Measurements from ENCODE around the gene OLFML2A.

The OLFML2A gene

GRCh38 chr9:124852829-124853531 is 76.0 kb downstream of the OLFML2A start, which contains the start of gene WDR38:
Gene WDR38, plus strand, starts transcription at chr9:124853460. Its CDS starts 72 bp downstream, at chr9:124853532.
- Histone ChIP-seq H3K27me3 (ENCODE audit: insufficient read depth, low read length) (no peaks in the 10 kb centered on the region), H3K4me3 (ENCODE audit: low read length) (peak within 1 kb of the TSS; percentile 57), H3K9me3 (ENCODE audit: insufficient read depth, low read depth, low read length) (no peaks in the 10 kb centered on the region), H3K36me3 (ENCODE audit: insufficient read depth, low read depth, low read length) (peaks cover 14% of the 10 kb centered on the region), H3K9ac (ENCODE audit: low read depth, low read length) (no peak within 1 kb of the TSS; the same call in 1 of the 2 replicates), H3K4me1 (ENCODE audit: insufficient read depth, low read length) (no peaks in the 10 kb centered on the region; the same call in 1 of the 2 replicates), H3K27ac (ENCODE audit: low read length) (no peak within 1 kb of the TSS)

DNA sequence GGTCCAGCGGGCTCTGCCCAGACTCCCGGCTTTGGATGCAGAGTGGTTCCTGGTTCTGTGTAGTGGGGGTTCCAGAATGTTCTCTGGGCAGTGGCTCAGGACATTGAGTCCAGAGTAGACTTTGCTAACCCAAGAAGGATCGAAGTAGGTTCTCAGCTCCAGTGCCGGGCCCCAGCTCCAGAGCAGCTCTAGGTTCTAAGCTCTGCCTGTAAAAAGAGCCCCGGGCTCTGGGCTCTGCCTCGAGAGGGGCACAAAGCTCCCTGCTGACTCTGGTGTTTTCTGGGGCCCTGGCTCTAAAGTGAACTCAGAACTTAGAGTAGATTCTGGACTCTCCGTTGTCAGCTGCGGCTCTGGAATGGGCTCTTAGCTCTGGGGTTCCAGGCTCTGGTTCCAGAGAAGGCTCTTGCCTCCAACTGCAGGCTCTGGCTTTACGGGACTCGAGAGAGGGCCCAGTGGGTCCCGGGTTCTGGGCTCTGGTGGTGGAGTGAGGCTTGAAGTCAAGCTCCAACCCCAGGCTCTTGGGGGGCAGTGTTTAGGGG is 76.7 kb downstream of the OLFML2A start:
- H3K27me3 ChIP-seq (ENCODE audit: insufficient read depth, low read length) = no peaks in the 10 kb centered on the region
- H3K27ac ChIP-seq (ENCODE audit: low read length) = no peak overlapping the region
- no peaks in the 10 kb centered on the region; the same call in 1 of the 2 replicates for H3K4me1 ChIP-seq (ENCODE audit: insufficient read depth, low read length)
- no peak overlapping the region for H3K9ac ChIP-seq (ENCODE audit: low read depth, low read length)
- no peaks in the 10 kb centered on the region for H3K9me3 ChIP-seq (ENCODE audit: insufficient read depth, low read depth, low read length)
- peak overlapping the region; percentile 57; the same call in 1 of the 2 replicates for H3K4me3 ChIP-seq (ENCODE audit: low read length)
- H3K36me3 ChIP-seq (ENCODE audit: insufficient read depth, low read depth, low read length) = peaks cover 21% of the 10 kb centered on the region

GRCh38 chr9:124854161-124854560 is 77.2 kb downstream of the OLFML2A start:
- Histone ChIP-seq H3K27me3 (ENCODE audit: insufficient read depth, low read length) (no peaks in the 10 kb centered on the region), H3K9me3 (ENCODE audit: insufficient read depth, low read depth, low read length) (no peaks in the 10 kb centered on the region), H3K36me3 (ENCODE audit: insufficient read depth, low read depth, low read length) (peaks cover 26% of the 10 kb centered on the region), H3K4me1 (ENCODE audit: insufficient read depth, low read length) (no peaks in the 10 kb centered on the region; the same call in 1 of the 2 replicates), H3K9ac (ENCODE audit: low read depth, low read length) (no peak overlapping the region), H3K27ac (ENCODE audit: low read length) (no peak overlapping the region), H3K4me3 (ENCODE audit: low read length) (no peak overlapping the region)

DNA sequence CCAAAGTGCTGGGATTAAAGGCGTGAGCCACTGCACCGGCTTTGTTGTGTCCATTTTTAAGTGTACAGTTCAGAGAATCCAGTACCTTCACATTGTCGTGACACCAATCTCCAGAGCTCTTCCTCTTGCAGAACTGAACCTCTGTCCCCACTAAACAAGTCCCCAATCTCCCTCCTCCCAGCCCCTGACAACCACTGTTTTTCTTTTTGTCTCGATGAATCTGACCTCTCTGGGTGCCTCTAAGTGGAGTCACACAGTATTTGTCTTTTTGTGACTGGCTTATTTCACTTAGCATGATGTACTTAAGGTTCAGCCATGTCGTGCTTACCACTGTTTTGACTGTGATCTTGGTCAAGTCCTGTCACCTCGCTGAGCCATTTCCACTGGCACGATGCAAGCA is 77.9 kb downstream of the OLFML2A start:
- no peaks in the 10 kb centered on the region for H3K9me3 ChIP-seq (ENCODE audit: insufficient read depth, low read depth, low read length)
- no peak overlapping the region for H3K27ac ChIP-seq (ENCODE audit: low read length)
- H3K36me3 ChIP-seq (ENCODE audit: insufficient read depth, low read depth, low read length) = peaks cover 32% of the 10 kb centered on the region
- no peaks in the 10 kb centered on the region; the same call in 1 of the 2 replicates for H3K4me1 ChIP-seq (ENCODE audit: insufficient read depth, low read length)
- H3K4me3 ChIP-seq (ENCODE audit: low read length) = no peak overlapping the region
- no peak overlapping the region for H3K9ac ChIP-seq (ENCODE audit: low read depth, low read length)
- no peaks in the 10 kb centered on the region for H3K27me3 ChIP-seq (ENCODE audit: insufficient read depth, low read length)

GRCh38 chr9:124855566-124855943 is 78.6 kb downstream of the OLFML2A start:
- Histone ChIP-seq H3K9me3 (ENCODE audit: insufficient read depth, low read depth, low read length) (no peaks in the 10 kb centered on the region), H3K27me3 (ENCODE audit: insufficient read depth, low read length) (no peaks in the 10 kb centered on the region), H3K4me3 (ENCODE audit: low read length) (no peak overlapping the region), H3K9ac (ENCODE audit: low read depth, low read length) (no peak overlapping the region), H3K27ac (ENCODE audit: low read length) (no peak overlapping the region), H3K4me1 (ENCODE audit: insufficient read depth, low read length) (peaks cover 3% of the 10 kb centered on the region), H3K36me3 (ENCODE audit: insufficient read depth, low read depth, low read length) (peaks cover 40% of the 10 kb centered on the region)

DNA sequence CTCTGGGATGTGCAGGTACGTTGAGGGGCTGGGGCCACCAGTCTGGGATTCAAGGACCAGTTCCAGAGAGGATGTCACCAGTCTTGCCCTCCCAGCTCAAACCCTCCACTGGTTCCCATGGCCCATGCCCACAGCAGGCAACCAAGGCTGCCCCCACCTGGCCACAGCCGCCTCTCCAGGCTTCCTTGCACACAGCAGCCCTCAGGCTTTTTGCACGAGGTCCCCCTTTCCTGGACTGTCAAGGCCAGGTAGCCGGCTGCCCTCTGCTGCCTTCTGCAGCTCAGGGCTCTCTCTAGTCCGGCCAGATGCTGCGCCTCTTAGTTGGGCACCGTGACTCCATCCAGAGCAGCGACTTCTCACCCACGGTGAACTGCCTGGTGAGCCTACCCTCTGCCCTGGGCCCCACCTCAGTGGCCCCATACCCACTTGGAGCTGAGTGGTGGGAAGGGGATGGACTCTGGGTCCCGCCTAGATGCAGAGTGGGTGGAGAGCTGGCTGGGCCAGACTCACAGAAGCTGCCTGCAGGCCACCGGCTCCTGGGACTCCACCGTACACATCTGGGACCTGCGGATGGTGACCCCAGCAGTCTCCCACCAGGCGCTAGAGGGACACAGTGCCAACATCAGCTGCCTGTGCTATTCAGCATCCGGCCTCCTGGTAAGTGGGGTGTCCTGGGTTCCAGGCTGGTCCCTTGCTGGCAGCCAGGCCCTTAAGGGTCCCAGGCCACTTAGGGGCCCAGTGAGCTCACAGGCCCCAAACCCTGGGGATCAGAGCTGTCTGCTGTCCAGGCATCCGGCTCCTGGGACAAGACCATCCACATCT is 79.2 kb downstream of the OLFML2A start:
- no peak overlapping the region for H3K4me3 ChIP-seq (ENCODE audit: low read length)
- H3K27me3 ChIP-seq (ENCODE audit: insufficient read depth, low read length) = no peaks in the 10 kb centered on the region
- H3K9ac ChIP-seq (ENCODE audit: low read depth, low read length) = no peak overlapping the region
- H3K4me1 ChIP-seq (ENCODE audit: insufficient read depth, low read length) = peaks cover 5% of the 10 kb centered on the region
- no peak overlapping the region for H3K27ac ChIP-seq (ENCODE audit: low read length)
- H3K36me3 ChIP-seq (ENCODE audit: insufficient read depth, low read depth, low read length) = peaks cover 46% of the 10 kb centered on the region
- no peaks in the 10 kb centered on the region for H3K9me3 ChIP-seq (ENCODE audit: insufficient read depth, low read depth, low read length)

DNA sequence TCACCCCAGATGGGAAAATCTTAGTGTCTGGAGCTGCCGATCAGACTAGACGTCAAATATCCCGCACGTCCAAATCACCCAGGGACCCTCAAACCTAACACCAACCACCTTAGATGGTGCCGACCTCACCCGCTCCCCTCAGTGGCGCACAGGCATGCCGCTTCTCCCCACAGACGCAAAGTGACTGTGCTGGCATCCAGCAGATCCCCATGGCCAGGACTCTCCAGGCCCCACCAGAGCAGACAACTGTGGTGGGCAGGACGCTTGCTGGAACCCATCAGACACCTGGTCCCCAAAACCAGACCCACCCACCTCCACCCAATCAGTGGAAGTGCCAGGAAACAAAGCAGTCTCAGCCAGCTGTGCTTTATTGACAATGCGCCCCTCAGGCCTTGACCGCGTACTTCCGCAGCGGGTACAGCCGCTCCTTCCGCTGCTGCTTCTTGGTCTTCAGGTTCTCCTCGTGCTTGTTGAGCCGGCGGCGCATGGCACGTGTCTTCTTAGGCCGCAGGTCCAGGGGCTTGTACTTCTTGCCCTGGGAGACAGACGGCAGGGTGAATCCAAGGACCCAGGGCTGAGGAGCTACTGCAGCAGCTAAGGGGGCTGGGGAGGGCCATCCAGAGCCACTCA is 80.7 kb downstream of the OLFML2A start:
- Histone ChIP-seq H3K27ac (ENCODE audit: low read length) (no peak overlapping the region), H3K36me3 (ENCODE audit: insufficient read depth, low read depth, low read length) (peaks cover 48% of the 10 kb centered on the region), H3K9ac (ENCODE audit: low read depth, low read length) (no peak overlapping the region), H3K27me3 (ENCODE audit: insufficient read depth, low read length) (no peaks in the 10 kb centered on the region), H3K4me1 (ENCODE audit: insufficient read depth, low read length) (peaks cover 5% of the 10 kb centered on the region), H3K4me3 (ENCODE audit: low read length) (no peak overlapping the region), H3K9me3 (ENCODE audit: insufficient read depth, low read depth, low read length) (no peaks in the 10 kb centered on the region)

DNA sequence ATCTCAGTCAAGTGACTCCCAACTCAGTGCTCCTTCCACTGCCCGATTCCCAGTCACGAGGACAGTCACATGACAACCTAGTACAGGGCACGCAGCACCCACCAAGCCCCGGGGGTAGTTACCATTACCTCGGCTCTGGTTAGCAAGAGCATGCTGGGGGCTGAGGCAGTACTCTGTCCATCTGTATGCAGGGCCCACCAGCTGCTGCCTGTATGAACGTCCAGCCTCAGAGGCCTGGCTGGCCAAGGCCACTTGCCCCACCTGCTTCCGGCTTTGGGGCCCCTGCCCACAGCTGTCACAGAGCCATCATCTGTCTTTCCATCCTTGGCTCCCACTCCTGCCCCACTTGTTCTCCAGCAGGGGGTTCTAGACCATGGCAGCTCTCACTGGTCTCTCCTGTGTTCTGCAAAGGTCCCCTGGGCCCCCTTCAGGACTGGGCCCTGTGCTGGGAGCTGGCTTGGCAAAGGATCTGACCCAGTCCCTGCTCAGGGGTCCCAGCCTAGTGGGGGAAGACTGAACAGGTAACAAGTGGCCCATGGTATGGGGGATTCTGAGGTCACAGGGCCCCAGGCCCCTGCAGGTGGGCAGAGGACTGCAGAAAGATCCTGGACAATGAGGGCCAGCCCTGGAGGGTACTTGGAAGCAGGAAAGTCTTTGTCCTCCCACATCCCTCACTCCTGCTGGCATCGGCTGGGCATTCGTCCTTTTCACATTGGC is 81.6 kb downstream of the OLFML2A start:
- 0 out of 2 replicates have a peak overlapping the region, but pooled peaks have one; percentile 94 for H3K4me3 ChIP-seq (ENCODE audit: low read length)
- no peak overlapping the region for H3K27ac ChIP-seq (ENCODE audit: low read length)
- H3K36me3 ChIP-seq (ENCODE audit: insufficient read depth, low read depth, low read length) = peaks cover 48% of the 10 kb centered on the region
- no peaks in the 10 kb centered on the region for H3K27me3 ChIP-seq (ENCODE audit: insufficient read depth, low read length)
- H3K4me1 ChIP-seq (ENCODE audit: insufficient read depth, low read length) = peaks cover 5% of the 10 kb centered on the region
- no peaks in the 10 kb centered on the region for H3K9me3 ChIP-seq (ENCODE audit: insufficient read depth, low read depth, low read length)
- H3K9ac ChIP-seq (ENCODE audit: low read depth, low read length) = no peak overlapping the region; the same call in 1 of the 2 replicates

DNA sequence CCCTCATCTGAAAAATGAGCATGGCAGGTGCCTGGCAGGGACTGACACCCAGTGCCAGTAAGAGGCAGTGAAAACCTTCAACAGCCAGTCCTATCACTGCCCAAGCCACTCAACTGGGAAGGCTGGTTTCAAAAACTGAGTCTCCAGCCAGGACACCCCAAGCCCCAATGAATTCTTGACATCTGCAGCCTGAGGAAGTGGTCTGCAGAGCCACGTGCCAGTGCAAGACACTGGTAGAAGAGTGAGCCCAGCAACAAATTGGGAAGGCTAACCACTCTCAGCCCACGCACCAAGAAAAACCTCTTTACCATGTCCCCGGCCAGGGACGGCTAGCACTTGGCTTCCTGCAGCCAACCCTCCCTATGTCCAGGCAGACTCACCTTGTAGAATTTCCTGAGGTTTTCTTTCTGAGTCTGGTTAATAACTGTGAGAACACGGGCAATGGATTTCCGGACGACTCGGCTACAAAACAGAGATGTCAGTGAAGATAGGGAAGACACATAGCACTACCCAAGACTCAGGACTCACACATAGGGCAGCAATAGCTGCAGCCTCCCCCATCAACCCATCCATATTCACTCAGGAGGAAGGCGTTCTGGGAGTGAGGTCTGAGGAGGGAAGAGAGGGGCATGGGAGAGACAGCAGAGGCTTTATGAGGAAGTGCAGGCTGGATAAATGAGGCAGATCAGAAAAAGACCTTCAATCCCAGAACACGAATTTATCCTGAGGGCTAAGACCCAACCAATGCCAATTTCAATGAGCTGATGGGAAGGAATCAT is 83.1 kb downstream of the OLFML2A start:
- Histone ChIP-seq H3K27ac (ENCODE audit: low read length) (no peak overlapping the region), H3K27me3 (ENCODE audit: insufficient read depth, low read length) (no peaks in the 10 kb centered on the region), H3K4me1 (ENCODE audit: insufficient read depth, low read length) (peaks cover 5% of the 10 kb centered on the region), H3K9ac (ENCODE audit: low read depth, low read length) (peak overlapping the region; percentile 96), H3K9me3 (ENCODE audit: insufficient read depth, low read depth, low read length) (no peaks in the 10 kb centered on the region), H3K4me3 (ENCODE audit: low read length) (peak overlapping the region; percentile 94), H3K36me3 (ENCODE audit: insufficient read depth, low read depth, low read length) (peaks cover 48% of the 10 kb centered on the region)

DNA sequence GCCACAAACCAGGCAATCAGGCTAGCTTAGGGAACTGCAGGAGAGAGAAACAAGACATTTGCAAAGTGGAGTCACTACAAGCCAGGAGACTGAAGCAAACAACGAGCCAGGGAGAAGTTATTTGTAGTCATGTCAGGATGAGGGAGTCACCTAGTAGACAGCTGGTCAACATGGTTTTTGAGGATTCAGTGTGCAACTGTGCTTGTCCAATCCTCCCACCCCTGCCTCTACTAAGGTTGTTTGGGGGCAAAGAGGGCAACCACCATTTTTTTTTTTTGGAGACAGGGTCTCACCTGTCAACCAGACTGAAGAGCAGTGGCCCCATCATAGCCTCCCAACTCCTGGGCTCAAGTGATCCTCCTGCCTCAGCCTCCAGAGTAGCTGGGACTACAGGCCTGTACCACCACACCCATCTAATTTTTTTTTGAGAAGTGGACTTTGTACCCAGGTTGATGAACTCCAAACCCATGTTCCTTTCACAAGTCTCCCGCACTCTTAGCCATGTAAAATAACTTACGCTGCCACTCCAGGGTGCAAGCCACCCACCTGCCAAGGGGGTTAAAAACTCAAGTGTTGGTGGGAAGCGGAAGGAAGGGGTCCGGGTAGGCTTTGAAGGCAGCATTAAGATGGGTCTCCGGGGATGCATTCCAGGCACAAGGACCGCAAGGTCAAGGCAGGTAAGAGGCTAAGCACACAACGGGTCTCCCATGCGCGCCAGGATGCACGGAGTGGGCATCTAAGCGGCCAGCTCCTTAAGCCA is 83.8 kb downstream of the OLFML2A start:
- Histone ChIP-seq H3K27ac (ENCODE audit: low read length) (peak overlapping the region; percentile 83), H3K36me3 (ENCODE audit: insufficient read depth, low read depth, low read length) (peaks cover 48% of the 10 kb centered on the region), H3K9ac (ENCODE audit: low read depth, low read length) (peak overlapping the region; percentile 96), H3K27me3 (ENCODE audit: insufficient read depth, low read length) (no peaks in the 10 kb centered on the region), H3K4me1 (ENCODE audit: insufficient read depth, low read length) (peaks cover 5% of the 10 kb centered on the region), H3K9me3 (ENCODE audit: insufficient read depth, low read depth, low read length) (no peaks in the 10 kb centered on the region), H3K4me3 (ENCODE audit: low read length) (peak overlapping the region; percentile 94)
